OCI-LY7 (cell line): ENCODE measurements around the gene ZNF773. TPM values are rescaled to one million over a fixed set of nuclear protein-coding genes. Genes with fewer than 3 reads are reported as not detected.
"Not testable (repeated sequence)": the region's sequence is repeated elsewhere in the genome, so short reads cannot be mapped to it uniquely, and the experiment has no call there.

Source experiments
- BruUV-seq: library from RNA; stranded (reverse); fragments of 400-500 nt; replicated peaks from 2 replicates; lab custom pipeline; 2021; lab: Mats Ljungman, UMichigan
- CTCF ChIA-PET: fragments of 300-600 bp; sonication (Branson Sonifier 250); formaldehyde crosslinking; loops from one replicate; lab custom pipeline; 2022; ENCODE audit warnings: antibody characterized with exemption; ENCODE audit not compliant: unreplicated experiment; lab: Charles Lee
- POLR2A ChIA-PET: fragments of 300-600 bp; sonication (Branson Sonifier 250); formaldehyde crosslinking; loops from one replicate; lab custom pipeline; 2022; ENCODE audit warnings: antibody characterized with exemption; lab: Charles Lee
- DNase-seq: peaks from one replicate; pipeline ENCODE4 v3.0.0-alpha.2; 2015; ENCODE audit warnings: low spot score
- H2AFZ ChIP-seq: fragments of 200-600 bp; sonication (generic), shearing (Covaris generic); 2 replicates; pipeline ENCODE4 v1.6.1; 2014; ENCODE audit warnings: mild to moderate bottlenecking, antibody characterized with exemption, low read length, moderate library complexity
- H3K27ac ChIP-seq: fragments of 200-600 bp; sonication (generic); 2 replicates; pipeline ENCODE4 v1.5.1; 2014; ENCODE audit warnings: mixed run types, low read depth, mild to moderate bottlenecking, moderate library complexity, low read length, inconsistent platforms; ENCODE audit not compliant: poor library complexity, severe bottlenecking
- H3K36me3 ChIP-seq: fragments of 200-600 bp; sonication (generic); 2 replicates; pipeline ENCODE4 v1.6.1; 2014; ENCODE audit warnings: mild to moderate bottlenecking, antibody characterized with exemption, low read length, moderate library complexity, mixed read lengths; ENCODE audit not compliant: insufficient read depth
- H3K4me1 ChIP-seq: fragments of 200-600 bp; sonication (generic); 2 replicates; pipeline ENCODE4 v1.5.1; 2014; ENCODE audit warnings: mild to moderate bottlenecking, low read length; ENCODE audit not compliant: insufficient read depth, poor library complexity, severe bottlenecking
- H3K4me2 ChIP-seq: fragments of 200-600 bp; sonication (generic); 2 replicates; pipeline ENCODE4 v1.6.1; 2014; ENCODE audit warnings: mild to moderate bottlenecking, low read length
- H3K4me3 ChIP-seq: fragments of 200-600 bp; sonication (generic); 2 replicates; pipeline ENCODE4 v1.5.1; 2014; ENCODE audit warnings: mild to moderate bottlenecking, low read depth, low read length; ENCODE audit not compliant: poor library complexity, severe bottlenecking
- H3K79me2 ChIP-seq: fragments of 200-600 bp; sonication (generic); 2 replicates; pipeline ENCODE4 v1.6.1; 2016; ENCODE audit warnings: low read depth, mild to moderate bottlenecking, low read length, moderate library complexity, mixed read lengths; ENCODE audit not compliant: insufficient read depth
- H3K9me2 ChIP-seq: fragments of 200-600 bp; sonication (generic); 2 replicates; pipeline ENCODE4 v1.6.1; 2016; ENCODE audit warnings: mild to moderate bottlenecking, low read length, mixed read lengths; ENCODE audit not compliant: insufficient read depth
- H3K9me3 ChIP-seq: fragments of 200-600 bp; sonication (generic); 2 replicates; pipeline ENCODE4 v1.6.1; 2014; ENCODE audit warnings: mild to moderate bottlenecking, mixed run types, low read length, mixed read lengths
- H4K20me1 ChIP-seq: fragments of 200-600 bp; sonication (generic); 2 replicates; pipeline ENCODE4 v1.6.1; 2014; ENCODE audit warnings: mild to moderate bottlenecking, antibody characterized with exemption, low read length, moderate library complexity, mixed read lengths; ENCODE audit not compliant: insufficient read depth
- EZH2phosphoT487 ChIP-seq: fragments of 200-600 bp; sonication (generic); IDR thresholded peaks from 2 replicates; pipeline ENCODE4 v1.6.1; 2018; ENCODE audit warnings: low read depth, borderline replicate concordance, mild to moderate bottlenecking, mixed run types, antibody characterized with exemption, low read length, moderate library complexity, mixed read lengths
- intact Hi-C: fragments of 100-400 bp; cut with micrococcal nuclease; formaldehyde crosslinking; loops from one replicate; pipeline ENCODE4 v1.10.0; 2022; ENCODE audit not compliant: unreplicated experiment
- total RNA-seq, 2 experiments: library from RNA; depleted of rRNA in 1 of 2; stranded (reverse); fragments of >200 nt in 1 of 2; shearing (Covaris generic) in 1 of 2; gene quantifications; 2 replicates each; pipeline ENCODE4 v1.2.3, GENCODE V29; 2014 to 2022
- TF ChIP-seq, protein P1 (sequence below): fragments of 200-600 bp; sonication (generic); conservative IDR thresholded peaks from 2 replicates; pipeline ENCODE4 v1.5.1; 2014; ENCODE audit warnings: mild to moderate bottlenecking, antibody characterized with exemption, low read length, moderate library complexity, mixed read lengths

The ZNF773 gene
- total RNA-seq, 2 experiments from 2014 or later: 6.1 to 9.6 TPM

- CTCF ChIA-PET, BruUV-seq, intact Hi-C loops: not testable (repeated sequence)
Measured at GRCh38 chr19:57488299-57488644, 11.5 kb upstream of the ZNF773 start.

GRCh38 chr19:57499332-57499679 lies 432 bp upstream of the ZNF773 start:
- H3K9me3 ChIP-seq: peaks cover 18% of the 10 kb centered on the region; the same call in 1 of the 2 replicates
- intact Hi-C loops, BruUV-seq, H4K20me1 ChIP-seq, H3K79me2 ChIP-seq, H3K4me1 ChIP-seq, H3K27ac ChIP-seq, POLR2A ChIA-PET, H3K9me2 ChIP-seq, DNase-seq, CTCF ChIA-PET: not testable (repeated sequence)
- H3K4me2 ChIP-seq: peak overlapping the region; percentile 30
- peak overlapping the region; percentile 87 for H3K4me3 ChIP-seq
- H2AFZ ChIP-seq: peak overlapping the region; percentile 90; the same call in 1 of the 2 replicates
- peaks cover 20% of the 10 kb centered on the region for H3K36me3 ChIP-seq

More at GRCh38 chr19:57488299-57488644, 11.5 kb upstream of the ZNF773 start:
- DNase-seq, H3K27ac ChIP-seq, H3K79me2 ChIP-seq, H3K9me2 ChIP-seq, H2AFZ ChIP-seq, H3K4me1 ChIP-seq, POLR2A ChIA-PET, H4K20me1 ChIP-seq: not testable (repeated sequence)
- Histone ChIP-seq H3K4me3 (peak overlapping the region; percentile 97), H3K36me3 (peaks cover 12% of the 10 kb centered on the region), H3K9me3 (peaks cover 11% of the 10 kb centered on the region; the same call in 1 of the 2 replicates), H3K4me2 (peak overlapping the region; percentile 21)

DNA sequence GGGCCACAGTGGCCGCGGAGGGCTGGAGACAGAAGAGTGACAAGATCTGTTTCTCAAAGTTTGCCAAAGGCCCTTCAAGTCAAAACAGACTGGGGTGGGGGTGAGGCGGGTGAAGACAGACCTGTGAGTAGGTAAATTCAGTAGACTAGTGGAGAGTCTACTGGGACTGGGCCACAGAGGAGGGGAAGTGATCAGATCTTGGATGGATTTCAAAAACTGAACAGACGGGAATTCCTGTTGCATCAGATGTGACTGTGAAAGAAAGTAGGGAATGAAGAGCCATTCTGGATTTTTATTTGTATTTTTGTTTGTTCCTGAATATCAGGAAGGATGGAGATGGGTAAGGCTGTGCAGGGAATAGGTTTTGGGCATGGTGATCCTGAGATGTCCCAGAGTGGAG lies 662 bp downstream of the ZNF773 start:
- peaks cover 18% of the 10 kb centered on the region; the same call in 1 of the 2 replicates for H3K9me3 ChIP-seq
- H3K9me2 ChIP-seq, BruUV-seq, H4K20me1 ChIP-seq, DNase-seq, H2AFZ ChIP-seq, H3K4me1 ChIP-seq, POLR2A ChIA-PET, H3K27ac ChIP-seq, H3K79me2 ChIP-seq, intact Hi-C loops: not testable (repeated sequence)
- peak overlapping the region; percentile 87 for H3K4me3 ChIP-seq
- peak overlapping the region; percentile 55 for H3K4me2 ChIP-seq
- H3K36me3 ChIP-seq: peaks cover 26% of the 10 kb centered on the region
- CTCF ChIA-PET: interaction anchor here (0.6 kb wide), 1 partner anchor 57 kb away, joined by 3 read pairs; no protein-coding TSS in a partner anchor

DNA sequence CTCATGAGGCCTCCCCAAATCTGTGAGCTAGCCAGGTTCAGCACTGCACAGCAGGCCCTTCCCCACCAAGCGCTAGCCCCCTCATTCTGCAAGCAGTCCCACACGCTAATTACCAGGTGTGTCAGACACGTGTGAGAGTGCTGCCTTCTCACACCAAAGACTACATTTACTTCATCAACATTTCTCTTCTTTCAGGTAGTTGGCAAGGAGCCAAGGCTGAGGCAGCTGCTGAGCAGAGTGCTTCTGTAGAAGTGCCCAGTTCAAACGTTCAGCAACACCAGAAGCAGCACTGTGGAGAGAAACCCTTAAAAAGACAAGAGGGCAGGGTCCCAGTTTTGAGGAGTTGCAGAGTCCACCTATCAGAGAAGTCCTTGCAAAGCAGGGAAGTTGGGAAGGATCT lies 6.4 kb downstream of the ZNF773 start:
- Histone ChIP-seq H3K27ac (no peak overlapping the region), H3K9me3 (0 out of 2 replicates have a peak, but pooled peaks cover 6% of the 10 kb centered on the region), H3K4me3 (no peak overlapping the region), H3K4me2 (no peak overlapping the region), H2AFZ (no peak overlapping the region), H3K79me2 (no peaks in the 10 kb centered on the region), H4K20me1 (no peaks in the 10 kb centered on the region), H3K4me1 (no peaks in the 10 kb centered on the region), H3K36me3 (peaks cover 65% of the 10 kb centered on the region), H3K9me2 (no peaks in the 10 kb centered on the region)
- no TSS peak for BruUV-seq
- no peak for TF ChIP-seq EZH2phosphoT487
- TF ChIP-seq, protein P1, sequence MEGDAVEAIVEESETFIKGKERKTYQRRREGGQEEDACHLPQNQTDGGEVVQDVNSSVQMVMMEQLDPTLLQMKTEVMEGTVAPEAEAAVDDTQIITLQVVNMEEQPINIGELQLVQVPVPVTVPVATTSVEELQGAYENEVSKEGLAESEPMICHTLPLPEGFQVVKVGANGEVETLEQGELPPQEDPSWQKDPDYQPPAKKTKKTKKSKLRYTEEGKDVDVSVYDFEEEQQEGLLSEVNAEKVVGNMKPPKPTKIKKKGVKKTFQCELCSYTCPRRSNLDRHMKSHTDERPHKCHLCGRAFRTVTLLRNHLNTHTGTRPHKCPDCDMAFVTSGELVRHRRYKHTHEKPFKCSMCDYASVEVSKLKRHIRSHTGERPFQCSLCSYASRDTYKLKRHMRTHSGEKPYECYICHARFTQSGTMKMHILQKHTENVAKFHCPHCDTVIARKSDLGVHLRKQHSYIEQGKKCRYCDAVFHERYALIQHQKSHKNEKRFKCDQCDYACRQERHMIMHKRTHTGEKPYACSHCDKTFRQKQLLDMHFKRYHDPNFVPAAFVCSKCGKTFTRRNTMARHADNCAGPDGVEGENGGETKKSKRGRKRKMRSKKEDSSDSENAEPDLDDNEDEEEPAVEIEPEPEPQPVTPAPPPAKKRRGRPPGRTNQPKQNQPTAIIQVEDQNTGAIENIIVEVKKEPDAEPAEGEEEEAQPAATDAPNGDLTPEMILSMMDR: no peak
- CTCF ChIA-PET: no interaction called here
- POLR2A ChIA-PET: no interaction called here
- intact Hi-C loops: no loop called here
- DNase-seq: no peak
